Fibroblast of mammary gland (primary cell): Measurements from ENCODE around the gene HIVEP3.

ENCODE experiments used
- DNase-seq: peaks from one replicate; pipeline ENCODE4 v3.0.0-alpha.2; 2010; ENCODE audit warnings: low read depth
- H3K4me3 ChIP-seq: 2 replicates; pipeline ENCODE4 v1.5.1; 2011; ENCODE audit warnings: low read depth, mild to moderate bottlenecking, low read length, moderate library complexity; ENCODE audit not compliant: control insufficient read depth
- CTCF ChIP-seq: conservative IDR thresholded peaks from 2 replicates; pipeline ENCODE4 v1.5.1; 2011; ENCODE audit warnings: low read depth, low read length, inconsistent platforms; ENCODE audit not compliant: control insufficient read depth, insufficient read depth

HIVEP3 gene

GRCh38 chr1:41733021-41733420 is 185.7 kb downstream of the HIVEP3 start:
- H3K4me3 ChIP-seq = no peak overlapping the region
- no peak for TF ChIP-seq CTCF
- DNase-seq = no peak

DNA sequence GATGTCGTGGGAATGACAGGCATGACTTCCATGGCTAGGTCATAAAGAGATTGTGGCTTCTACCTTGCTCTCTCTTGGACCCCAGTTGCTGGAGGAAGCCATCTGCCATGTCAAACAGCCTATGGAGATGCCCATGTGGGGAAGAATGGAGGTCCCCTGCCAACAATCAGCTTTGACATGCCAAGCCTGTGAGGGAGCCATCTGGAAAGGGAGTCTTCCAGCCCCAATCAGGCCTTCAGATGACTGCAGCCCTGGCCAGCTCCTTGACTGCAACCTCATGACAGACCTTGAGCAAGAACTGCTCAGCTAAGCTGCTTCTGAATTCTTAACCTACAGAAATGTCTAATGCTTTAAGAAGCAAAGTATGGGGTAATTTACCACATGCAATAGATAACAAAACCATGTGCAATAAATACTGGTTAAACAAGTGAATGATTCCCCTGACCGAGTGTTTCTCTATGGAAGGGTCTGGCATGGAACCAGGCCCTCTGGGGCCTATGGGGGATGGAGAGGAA is 187.1 kb downstream of the HIVEP3 start:
- TF ChIP-seq CTCF = no peak
- no peak overlapping the region for H3K4me3 ChIP-seq
- no peak for DNase-seq

- DNase-seq = no peak
- H3K4me3 ChIP-seq = no peak overlapping the region
- TF ChIP-seq CTCF = no peak
These were observed 187.9 kb downstream of the HIVEP3 start for GRCh38 chr1:41730806-41731205.

GRCh38 chr1:41728403-41729202 is 190.1 kb downstream of the HIVEP3 start:
- H3K4me3 ChIP-seq = no peak overlapping the region
- no peak for DNase-seq
- no peak for TF ChIP-seq CTCF

DNA sequence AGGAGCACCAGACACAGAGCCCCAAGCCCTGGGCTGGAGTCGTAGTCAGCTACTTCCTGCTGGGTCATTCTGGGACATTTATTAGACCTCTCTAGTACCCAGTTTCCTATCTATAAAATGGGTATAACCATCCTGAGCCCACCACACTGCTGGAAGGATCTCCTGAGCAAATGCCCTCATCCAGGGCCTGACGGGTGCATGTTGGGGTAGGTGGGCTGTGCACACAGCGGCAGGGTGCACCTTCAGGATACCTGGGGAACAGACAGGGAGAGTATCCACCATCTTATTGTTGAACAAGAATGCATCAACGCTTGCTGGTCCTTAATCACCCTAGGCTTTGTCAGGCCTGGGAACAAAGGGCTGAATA is 191.0 kb downstream of the HIVEP3 start:
- no peak for TF ChIP-seq CTCF
- no peak overlapping the region for H3K4me3 ChIP-seq

DNA sequence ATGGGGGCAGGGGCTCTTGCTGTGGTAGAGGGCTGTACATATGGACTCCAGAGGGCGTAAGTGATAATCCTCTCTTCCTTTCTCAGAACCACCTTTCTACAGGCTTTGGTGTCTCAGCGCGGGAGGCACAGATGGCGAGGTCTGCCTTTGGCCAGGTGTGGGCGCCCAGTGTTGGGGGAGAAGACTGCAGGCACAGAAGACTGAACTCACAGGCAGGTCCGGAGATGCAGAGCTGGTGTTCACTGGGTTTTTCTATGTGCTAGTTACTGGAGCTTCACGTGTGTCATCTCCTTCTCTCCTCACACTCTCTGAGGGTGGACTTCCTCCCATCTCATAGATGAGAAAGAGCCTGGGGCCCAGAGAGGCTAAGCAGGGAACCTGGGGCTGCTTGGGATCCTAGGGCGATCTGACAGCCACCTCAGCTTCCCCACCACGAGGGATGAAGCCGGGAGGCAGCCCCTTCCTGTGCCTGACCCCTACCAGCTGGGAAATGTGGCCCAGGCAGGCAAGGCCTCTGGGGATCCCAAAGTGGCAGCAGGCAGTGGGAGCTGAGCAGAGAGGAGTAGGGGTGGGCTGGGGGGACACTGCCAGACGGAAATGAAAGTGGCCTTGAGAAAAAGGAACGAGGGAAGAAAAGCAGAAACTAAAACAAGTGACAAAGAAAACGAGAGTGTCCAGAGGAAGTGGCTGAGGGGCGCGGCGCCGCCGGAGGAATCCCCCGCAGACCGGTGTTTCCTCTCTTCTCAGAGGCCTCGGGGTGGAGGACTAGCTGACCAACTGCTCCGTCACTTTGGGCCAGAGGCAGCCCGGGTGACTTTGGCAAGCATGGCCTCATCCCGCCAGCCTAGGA is 191.6 kb downstream of the HIVEP3 start:
- no peak overlapping the region for H3K4me3 ChIP-seq
- no peak for DNase-seq
- TF ChIP-seq CTCF = no peak

More for the DNA sequence above, 191.0 kb downstream of the HIVEP3 start:
- no peak for DNase-seq
